ENCODE results near the gene AIP.

DNA sequence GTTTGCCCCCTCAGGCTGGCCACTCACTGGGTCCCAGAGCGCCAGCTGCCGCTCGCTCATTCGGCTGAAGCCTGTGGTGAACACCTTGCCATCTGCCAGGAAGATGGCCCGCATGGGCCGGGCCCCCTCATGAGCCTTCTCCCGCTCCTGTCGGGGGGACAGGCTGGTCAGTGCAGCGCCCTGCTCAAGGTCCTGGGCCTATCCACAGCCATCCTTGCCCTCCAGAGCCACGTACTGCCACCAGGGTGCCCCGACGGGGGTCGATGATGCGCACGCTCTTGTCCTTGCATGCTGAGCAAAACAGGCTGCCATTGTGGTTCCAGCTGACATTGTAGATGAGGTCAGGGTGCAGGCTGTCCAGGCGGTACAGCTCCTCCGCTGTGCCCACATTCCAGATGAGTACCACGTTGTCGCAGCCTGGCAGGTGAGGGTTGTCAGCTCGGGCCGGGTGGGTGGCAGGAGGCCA is 41.7 kb upstream of the AIP start:
- TF ChIP-seq, protein P1, sequence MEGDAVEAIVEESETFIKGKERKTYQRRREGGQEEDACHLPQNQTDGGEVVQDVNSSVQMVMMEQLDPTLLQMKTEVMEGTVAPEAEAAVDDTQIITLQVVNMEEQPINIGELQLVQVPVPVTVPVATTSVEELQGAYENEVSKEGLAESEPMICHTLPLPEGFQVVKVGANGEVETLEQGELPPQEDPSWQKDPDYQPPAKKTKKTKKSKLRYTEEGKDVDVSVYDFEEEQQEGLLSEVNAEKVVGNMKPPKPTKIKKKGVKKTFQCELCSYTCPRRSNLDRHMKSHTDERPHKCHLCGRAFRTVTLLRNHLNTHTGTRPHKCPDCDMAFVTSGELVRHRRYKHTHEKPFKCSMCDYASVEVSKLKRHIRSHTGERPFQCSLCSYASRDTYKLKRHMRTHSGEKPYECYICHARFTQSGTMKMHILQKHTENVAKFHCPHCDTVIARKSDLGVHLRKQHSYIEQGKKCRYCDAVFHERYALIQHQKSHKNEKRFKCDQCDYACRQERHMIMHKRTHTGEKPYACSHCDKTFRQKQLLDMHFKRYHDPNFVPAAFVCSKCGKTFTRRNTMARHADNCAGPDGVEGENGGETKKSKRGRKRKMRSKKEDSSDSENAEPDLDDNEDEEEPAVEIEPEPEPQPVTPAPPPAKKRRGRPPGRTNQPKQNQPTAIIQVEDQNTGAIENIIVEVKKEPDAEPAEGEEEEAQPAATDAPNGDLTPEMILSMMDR (IDR thresholded peaks at IDR 0.05): no peak
- no peak for TF ChIP-seq POLR2A (IDR thresholded peaks at IDR 0.05)
